ENCODE results near the gene FAM111B. TPM values are rescaled to one million over a fixed set of nuclear protein-coding genes. Genes with fewer than 3 reads are reported as not detected.
"Not testable (repeated sequence)": the region's sequence is repeated elsewhere in the genome, so short reads cannot be mapped to it uniquely, and the experiment has no call there.

FAM111B gene, protein sequence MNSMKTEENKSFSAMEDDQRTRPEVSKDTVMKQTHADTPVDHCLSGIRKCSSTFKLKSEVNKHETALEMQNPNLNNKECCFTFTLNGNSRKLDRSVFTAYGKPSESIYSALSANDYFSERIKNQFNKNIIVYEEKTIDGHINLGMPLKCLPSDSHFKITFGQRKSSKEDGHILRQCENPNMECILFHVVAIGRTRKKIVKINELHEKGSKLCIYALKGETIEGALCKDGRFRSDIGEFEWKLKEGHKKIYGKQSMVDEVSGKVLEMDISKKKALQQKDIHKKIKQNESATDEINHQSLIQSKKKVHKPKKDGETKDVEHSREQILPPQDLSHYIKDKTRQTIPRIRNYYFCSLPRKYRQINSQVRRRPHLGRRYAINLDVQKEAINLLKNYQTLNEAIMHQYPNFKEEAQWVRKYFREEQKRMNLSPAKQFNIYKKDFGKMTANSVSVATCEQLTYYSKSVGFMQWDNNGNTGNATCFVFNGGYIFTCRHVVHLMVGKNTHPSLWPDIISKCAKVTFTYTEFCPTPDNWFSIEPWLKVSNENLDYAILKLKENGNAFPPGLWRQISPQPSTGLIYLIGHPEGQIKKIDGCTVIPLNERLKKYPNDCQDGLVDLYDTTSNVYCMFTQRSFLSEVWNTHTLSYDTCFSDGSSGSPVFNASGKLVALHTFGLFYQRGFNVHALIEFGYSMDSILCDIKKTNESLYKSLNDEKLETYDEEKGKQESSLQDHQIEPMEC
- total RNA-seq (1 to 10 TPM; 3.0 to 6.9 TPM), polyA plus RNA-seq (1 to 10 TPM in 1 of 2 donors, under 1 TPM in 1; 0.94 to 1.5 TPM)
- long read RNA-seq, donor 1: 0 reads
- long read RNA-seq, donor 2, partial matches to known transcripts: 0 of 1 reads
- long read RNA-seq, donor 2, other reads (novel, unspliced or antisense): 0 of 1 reads
- long read RNA-seq, donor 3, partial matches to known transcripts: 0 of 4 reads
- long read RNA-seq, donor 3, other reads (novel, unspliced or antisense): 0 of 4 reads
- long read RNA-seq, donor 4, partial matches to known transcripts: 0 of 2 reads
- long read RNA-seq, donor 4, other reads (novel, unspliced or antisense): 0 of 2 reads
- long read RNA-seq, donor 5, partial matches to known transcripts: 0 of 5 reads
- long read RNA-seq, donor 5, other reads (novel, unspliced or antisense): 0 of 5 reads

DNA sequence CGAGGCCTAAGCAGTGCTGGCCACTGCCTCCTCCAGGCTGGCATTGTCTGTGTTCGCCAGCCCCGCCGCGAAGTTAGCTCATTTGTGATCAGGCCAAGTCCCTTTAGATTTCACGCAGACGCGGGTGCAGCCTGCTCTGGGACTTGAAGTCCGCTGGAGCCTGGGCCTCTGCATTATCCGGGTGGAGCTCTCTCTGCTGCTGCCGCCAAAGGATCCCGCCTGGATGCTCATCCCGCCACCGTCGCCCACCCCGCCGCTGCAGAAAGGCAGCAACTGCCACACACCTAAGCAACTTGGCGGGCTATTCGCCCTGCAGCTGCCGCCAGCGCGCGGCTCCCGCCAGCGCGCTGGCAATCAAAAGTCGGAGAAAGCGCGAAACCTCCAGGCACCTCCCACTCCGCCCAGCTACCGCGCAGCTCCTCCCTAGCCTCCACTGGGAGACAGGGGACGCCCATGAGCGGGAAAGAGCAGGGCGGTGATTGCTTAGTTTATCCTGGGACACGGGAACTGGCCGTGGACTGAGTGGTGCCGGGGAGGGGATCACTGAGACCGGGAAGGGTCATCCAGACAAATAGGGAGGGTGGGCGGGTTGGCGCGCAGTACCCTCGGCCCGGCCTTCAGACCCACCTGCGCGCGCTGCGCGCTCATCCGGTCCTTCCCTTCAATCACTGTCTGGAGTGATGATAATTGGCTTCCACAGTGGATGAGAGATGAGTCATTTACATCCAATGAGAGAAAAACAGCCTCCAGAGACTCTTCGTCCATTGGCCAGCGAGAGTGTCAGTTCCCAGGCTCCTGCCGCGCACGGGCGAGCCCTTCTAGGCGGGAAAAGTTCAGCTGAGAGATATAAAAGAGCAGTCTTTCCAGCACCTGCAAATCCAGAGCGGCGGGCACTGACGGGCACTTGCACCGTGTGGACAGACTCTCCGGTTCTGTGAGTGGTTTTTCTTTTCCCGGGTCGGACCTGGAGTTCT lies at the start of gene FAM111B:
Gene FAM111B (plus strand): TSS at position 875 of the 974 bp plus-strand sequence. CDS start 2,389 bp downstream, outside the sequence.
- no peaks in the 10 kb centered on the region for H3K9me3 ChIP-seq (ENCODE audit: control insufficient read depth in 4 of 4, insufficient read depth in 3 of 4, low read length in 3 of 4)
- no peak within 1 kb of the TSS for H3K4me3 ChIP-seq
- H3K9ac ChIP-seq (ENCODE audit: insufficient read depth in 1 of 2, low read length in 2 of 2): peak within 1 kb of the TSS in 1 of 2 donors; percentile 15
- DNase-seq: peak; percentile 89 to 95 (median 93)
- peaks cover 0 to 4% (median 0%) of the 10 kb centered on the region in 3 donors for H3K27me3 ChIP-seq (ENCODE audit: control insufficient read depth in 3 of 3, insufficient read depth in 3 of 3, low read length in 2 of 3)
- H3K4me1 ChIP-seq (ENCODE audit: control insufficient read depth in 5 of 5, insufficient read depth in 5 of 5, low read length in 5 of 5): peaks cover 0 to 10% (median 4%) of the 10 kb centered on the region in 5 donors
- H3K36me3 ChIP-seq (ENCODE audit: control insufficient read depth in 4 of 4, insufficient read depth in 4 of 4, low read length in 4 of 4): no peaks in the 10 kb centered on the region
- TF ChIP-seq, protein P1, sequence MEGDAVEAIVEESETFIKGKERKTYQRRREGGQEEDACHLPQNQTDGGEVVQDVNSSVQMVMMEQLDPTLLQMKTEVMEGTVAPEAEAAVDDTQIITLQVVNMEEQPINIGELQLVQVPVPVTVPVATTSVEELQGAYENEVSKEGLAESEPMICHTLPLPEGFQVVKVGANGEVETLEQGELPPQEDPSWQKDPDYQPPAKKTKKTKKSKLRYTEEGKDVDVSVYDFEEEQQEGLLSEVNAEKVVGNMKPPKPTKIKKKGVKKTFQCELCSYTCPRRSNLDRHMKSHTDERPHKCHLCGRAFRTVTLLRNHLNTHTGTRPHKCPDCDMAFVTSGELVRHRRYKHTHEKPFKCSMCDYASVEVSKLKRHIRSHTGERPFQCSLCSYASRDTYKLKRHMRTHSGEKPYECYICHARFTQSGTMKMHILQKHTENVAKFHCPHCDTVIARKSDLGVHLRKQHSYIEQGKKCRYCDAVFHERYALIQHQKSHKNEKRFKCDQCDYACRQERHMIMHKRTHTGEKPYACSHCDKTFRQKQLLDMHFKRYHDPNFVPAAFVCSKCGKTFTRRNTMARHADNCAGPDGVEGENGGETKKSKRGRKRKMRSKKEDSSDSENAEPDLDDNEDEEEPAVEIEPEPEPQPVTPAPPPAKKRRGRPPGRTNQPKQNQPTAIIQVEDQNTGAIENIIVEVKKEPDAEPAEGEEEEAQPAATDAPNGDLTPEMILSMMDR (IDR thresholded peaks at IDR 0.05; ENCODE audit: control extremely low read depth, extremely low read depth): no peak
- WGBS, 2 donors: 1% methylated on average over 63 to 64 of the region's 64 CpGs
- H3K27ac ChIP-seq (ENCODE audit: low read depth in 1 of 2, low read length in 1 of 2): no peak within 1 kb of the TSS
- ATAC-seq (ENCODE audit: insufficient read depth, low FRiP score): peak; percentile 94

DNA sequence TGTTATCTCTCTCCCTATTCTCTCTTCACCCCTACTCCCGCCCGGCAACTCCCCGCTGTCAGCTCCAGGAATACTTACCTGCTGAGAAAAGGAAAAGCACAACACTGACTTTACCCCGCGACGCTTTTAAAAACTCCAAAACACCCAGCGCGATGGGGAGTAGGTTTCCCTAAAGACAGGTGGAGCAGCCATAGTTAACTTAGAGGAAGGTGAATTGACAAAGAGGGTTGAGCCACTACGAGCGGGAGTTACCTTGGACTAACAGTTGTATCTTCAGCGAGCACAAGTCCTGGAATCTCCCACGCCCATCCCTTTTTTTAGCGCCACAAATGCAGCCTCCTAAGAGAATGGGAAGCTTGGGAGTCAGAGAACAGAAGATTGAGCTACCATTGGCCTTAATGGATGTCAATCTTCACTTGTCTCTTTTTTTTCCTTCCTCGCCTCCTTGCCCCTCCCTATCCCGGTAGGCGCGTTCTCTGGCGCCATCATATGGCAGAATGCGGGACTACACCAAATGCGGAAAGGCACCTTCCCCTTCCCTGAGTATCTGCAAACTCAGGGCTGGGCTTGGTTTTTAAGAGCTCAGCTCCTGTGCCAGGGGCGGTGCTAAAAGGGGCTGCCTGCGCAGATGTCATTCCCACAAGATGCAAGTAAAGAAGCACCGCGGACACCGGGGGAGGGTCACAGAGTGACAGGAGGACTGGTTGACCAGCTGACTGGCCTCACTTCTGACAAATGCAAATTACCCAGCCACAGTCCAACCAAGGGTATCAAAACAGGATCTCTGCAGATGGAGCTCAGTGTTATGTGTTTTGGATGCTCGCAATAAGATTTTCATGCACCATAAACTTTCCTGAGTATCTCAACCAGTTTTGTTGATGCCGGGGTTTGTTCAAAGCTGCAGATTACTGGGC lies 48.7 kb upstream of the FAM111B start:
- not testable (repeated sequence) for H3K27ac ChIP-seq (ENCODE audit: low read depth in 1 of 2, low read length in 1 of 2); H3K4me1 ChIP-seq (ENCODE audit: control insufficient read depth in 5 of 5, insufficient read depth in 5 of 5, low read length in 5 of 5); H3K9me3 ChIP-seq (ENCODE audit: control insufficient read depth in 4 of 4, insufficient read depth in 3 of 4, low read length in 3 of 4); H3K9ac ChIP-seq (ENCODE audit: insufficient read depth in 1 of 2, low read length in 2 of 2); H3K27me3 ChIP-seq (ENCODE audit: control insufficient read depth in 3 of 3, insufficient read depth in 3 of 3, low read length in 2 of 3); H3K4me3 ChIP-seq; H3K36me3 ChIP-seq (ENCODE audit: control insufficient read depth in 4 of 4, insufficient read depth in 4 of 4, low read length in 4 of 4)
- TF ChIP-seq, protein P1 (IDR thresholded peaks at IDR 0.05; ENCODE audit: control extremely low read depth, extremely low read depth): peak; percentile 72
- ATAC-seq (ENCODE audit: insufficient read depth, low FRiP score) (peak; percentile 97), DNase-seq (peak; percentile 70 to 90 (median 78))
- 9% methylated on average over 27 of the region's 27 CpGs for WGBS, 2 donors

DNA sequence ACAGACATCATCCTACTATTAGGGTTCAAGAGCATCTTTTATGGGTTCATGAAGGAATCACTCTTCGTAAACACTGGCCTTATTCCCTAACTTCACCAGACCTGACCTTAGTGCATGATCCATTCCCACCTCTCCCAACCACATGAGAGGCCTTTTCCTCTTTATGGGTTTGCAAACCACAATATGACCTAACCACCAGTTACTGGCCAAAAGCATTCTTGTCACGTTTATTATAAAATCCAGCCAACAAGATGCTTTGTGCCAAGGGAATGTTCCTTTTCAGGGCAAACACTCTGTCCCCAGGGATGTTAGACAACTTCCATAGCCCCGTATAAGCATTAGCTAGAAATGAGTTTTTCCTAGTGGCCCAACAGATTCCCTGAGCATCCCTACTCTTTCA lies 46.9 kb upstream of the FAM111B start:
- ATAC-seq (ENCODE audit: insufficient read depth, low FRiP score); H3K27ac ChIP-seq (ENCODE audit: low read depth in 1 of 2, low read length in 1 of 2); H3K36me3 ChIP-seq (ENCODE audit: control insufficient read depth in 4 of 4, insufficient read depth in 4 of 4, low read length in 4 of 4); DNase-seq; H3K27me3 ChIP-seq (ENCODE audit: control insufficient read depth in 3 of 3, insufficient read depth in 3 of 3, low read length in 2 of 3); H3K4me1 ChIP-seq (ENCODE audit: control insufficient read depth in 5 of 5, insufficient read depth in 5 of 5, low read length in 5 of 5); H3K9ac ChIP-seq (ENCODE audit: insufficient read depth in 1 of 2, low read length in 2 of 2); H3K9me3 ChIP-seq (ENCODE audit: control insufficient read depth in 4 of 4, insufficient read depth in 3 of 4, low read length in 3 of 4); H3K4me3 ChIP-seq: not testable (repeated sequence)
- 62 to 66% methylated on average over 3 of the region's 3 CpGs for WGBS, 2 donors

Measured in lung (tissue), 16 donors.